ENCODE data around the gene EGFL6.

The EGFL6 gene

DNA sequence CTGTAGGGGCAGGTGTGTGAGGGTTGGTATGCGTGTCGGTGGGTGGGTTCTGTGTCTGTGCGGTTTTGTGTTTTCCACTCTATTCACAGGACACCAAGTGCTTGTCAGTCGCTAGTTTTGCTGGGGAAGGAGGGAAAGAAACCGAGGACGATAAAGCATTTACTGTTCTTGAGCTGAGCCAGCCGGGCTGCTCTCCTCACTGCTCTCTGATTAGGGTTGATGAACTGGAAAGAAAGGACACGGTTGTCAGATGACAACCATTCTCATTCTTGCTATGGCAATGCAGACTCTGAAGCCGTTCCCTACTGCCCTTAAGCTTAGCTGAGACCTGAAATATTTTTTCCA lies 832 bp downstream of the EGFL6 start:
- TF ChIP-seq, protein P1, sequence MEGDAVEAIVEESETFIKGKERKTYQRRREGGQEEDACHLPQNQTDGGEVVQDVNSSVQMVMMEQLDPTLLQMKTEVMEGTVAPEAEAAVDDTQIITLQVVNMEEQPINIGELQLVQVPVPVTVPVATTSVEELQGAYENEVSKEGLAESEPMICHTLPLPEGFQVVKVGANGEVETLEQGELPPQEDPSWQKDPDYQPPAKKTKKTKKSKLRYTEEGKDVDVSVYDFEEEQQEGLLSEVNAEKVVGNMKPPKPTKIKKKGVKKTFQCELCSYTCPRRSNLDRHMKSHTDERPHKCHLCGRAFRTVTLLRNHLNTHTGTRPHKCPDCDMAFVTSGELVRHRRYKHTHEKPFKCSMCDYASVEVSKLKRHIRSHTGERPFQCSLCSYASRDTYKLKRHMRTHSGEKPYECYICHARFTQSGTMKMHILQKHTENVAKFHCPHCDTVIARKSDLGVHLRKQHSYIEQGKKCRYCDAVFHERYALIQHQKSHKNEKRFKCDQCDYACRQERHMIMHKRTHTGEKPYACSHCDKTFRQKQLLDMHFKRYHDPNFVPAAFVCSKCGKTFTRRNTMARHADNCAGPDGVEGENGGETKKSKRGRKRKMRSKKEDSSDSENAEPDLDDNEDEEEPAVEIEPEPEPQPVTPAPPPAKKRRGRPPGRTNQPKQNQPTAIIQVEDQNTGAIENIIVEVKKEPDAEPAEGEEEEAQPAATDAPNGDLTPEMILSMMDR (IDR thresholded peaks at IDR 0.05) = no peak

DNA sequence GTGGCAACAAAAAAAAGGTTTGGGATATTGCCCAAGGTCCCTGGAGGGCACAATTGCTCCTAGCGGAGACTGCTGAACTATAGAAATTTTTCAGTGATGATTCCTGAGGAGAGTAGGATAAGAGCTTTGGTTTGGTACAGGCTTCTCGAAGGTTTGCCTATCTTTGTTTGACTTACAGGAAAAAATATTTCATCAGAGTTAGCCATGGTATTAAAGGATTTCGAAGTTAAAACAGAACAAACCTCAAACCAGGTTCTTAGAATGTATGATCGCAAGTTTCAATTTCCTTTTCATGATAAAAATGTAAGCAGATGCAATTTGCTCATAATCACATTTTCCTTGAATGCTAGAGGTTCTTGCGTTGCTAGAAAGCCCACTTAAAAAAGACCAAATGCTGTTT lies 1.7 kb downstream of the EGFL6 start:
- TF ChIP-seq, protein P1 (IDR thresholded peaks at IDR 0.05) = no peak

DNA sequence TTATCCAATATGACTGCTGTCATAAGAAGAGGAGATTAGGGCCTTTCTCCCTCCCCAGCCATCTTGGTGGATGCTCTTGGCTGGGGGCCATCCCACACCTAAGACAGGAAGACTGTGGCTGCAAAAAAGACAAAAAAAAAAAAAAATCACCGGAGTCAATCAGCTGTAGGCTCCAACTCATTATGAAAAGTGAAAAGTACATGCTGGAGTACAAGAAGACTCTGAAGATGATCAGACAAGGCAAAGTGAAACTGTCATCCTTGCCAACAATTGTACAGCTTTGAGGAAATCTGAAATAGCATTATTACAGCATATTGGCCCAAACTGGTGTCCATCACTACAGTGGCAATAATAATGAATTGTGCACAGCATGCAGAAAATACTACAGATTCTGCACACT lies 5.2 kb downstream of the EGFL6 start:
- TF ChIP-seq, protein P1 (IDR thresholded peaks at IDR 0.05) = no peak

GRCh38 chrX:13579661-13580060 lies 10.3 kb downstream of the EGFL6 start:
- TF ChIP-seq, protein P1 (IDR thresholded peaks at IDR 0.05) = no peak

DNA sequence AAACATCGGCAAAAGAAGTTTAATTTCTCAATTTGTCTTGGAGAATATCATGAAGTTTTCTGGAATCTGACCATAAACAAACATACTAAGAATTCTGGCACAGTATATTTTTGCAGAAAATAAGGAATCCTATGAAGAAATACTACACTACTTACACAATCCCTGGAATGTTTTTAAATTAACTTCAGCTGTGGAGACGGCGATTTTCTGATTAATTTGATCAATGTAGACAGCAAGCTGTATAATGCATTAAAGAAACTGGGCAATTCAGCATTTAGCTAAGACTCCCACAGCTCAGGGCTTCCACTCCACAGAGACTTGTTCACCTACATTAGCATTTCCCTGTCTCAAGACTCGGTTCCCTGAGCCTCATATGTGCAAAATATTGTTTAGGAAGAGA lies 12.2 kb downstream of the EGFL6 start:
- TF ChIP-seq, protein P1 (IDR thresholded peaks at IDR 0.05) = no peak

- TF ChIP-seq, protein P1 (IDR thresholded peaks at IDR 0.05) = no peak
Observed at GRCh38 chrX:13587786-13588477, 18.5 kb downstream of the EGFL6 start.

- TF ChIP-seq, protein P1 (IDR thresholded peaks at IDR 0.05) = no peak
Observed at GRCh38 chrX:13590207-13590606, 20.8 kb downstream of the EGFL6 start.

DNA sequence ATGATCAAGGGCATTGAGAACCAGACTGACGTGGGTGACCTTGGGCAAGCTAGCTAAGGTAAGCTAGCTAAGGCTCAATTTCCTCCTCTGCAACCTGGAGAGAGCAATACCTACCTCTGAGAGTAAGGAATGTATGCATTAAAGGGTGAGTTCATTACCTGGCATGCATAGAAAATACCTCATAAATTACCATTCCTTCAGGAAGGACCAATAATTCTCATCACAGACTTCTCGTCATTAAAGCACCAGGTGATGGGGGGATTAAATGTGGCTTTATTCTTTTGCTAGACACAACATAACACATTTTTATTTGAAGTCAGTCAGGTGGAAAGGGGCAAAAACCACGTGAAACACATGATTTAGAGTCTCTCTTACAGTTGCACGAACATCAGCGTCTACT lies 21.5 kb downstream of the EGFL6 start:
- TF ChIP-seq, protein P1 (IDR thresholded peaks at IDR 0.05) = no peak

Data from LNCAP (cell line).